HFFc6 (cell line): ENCODE results near the gene SERPINE3. TPM values are rescaled to one million over a fixed set of nuclear protein-coding genes. Genes with fewer than 3 reads are reported as not detected.

Experiments
- DNase-seq: peaks from one replicate; pipeline ENCODE4 v3.0.0-alpha.2; 2018
- H3K27ac Mint-ChIP-seq: 2 replicates; pipeline ENCODE4 v1.8.0; 2020; ENCODE audit warnings: mild to moderate bottlenecking, mixed read lengths
- H3K27me3 Mint-ChIP-seq: 2 replicates; pipeline ENCODE4 v1.8.0; 2021; ENCODE audit warnings: mild to moderate bottlenecking, moderate library complexity, mixed read lengths; ENCODE audit not compliant: insufficient read depth
- H3K36me3 Mint-ChIP-seq: 2 replicates; pipeline ENCODE4 v1.8.0; 2021; ENCODE audit warnings: low read depth, mixed read lengths
- H3K4me1 Mint-ChIP-seq: 2 replicates; pipeline ENCODE4 v1.8.0; 2020; ENCODE audit warnings: low read depth, mixed read lengths
- H3K4me3 Mint-ChIP-seq: 2 replicates; pipeline ENCODE4 v1.8.0; 2020; ENCODE audit warnings: mild to moderate bottlenecking, moderate library complexity, mixed read lengths
- H3K9me3 Mint-ChIP-seq: 2 replicates; pipeline ENCODE4 v1.8.0; 2020; ENCODE audit warnings: mild to moderate bottlenecking, mixed read lengths
- total RNA-seq, 6 experiments: library from RNA; stranded (reverse); fragmentation: NEBNext Ultra II Directional; extraction: Animal tissue kit (Norgen Biotek cat#: 25700); gene quantifications; 2 replicates in 1 of 6; 3 replicates in 5 of 6; pipeline ENCODE4 v1.2.3, GENCODE V29; 2021
- TF ChIP-seq, protein P1 (sequence below): fragments of 200-600 bp; sonication (generic); IDR thresholded peaks from 2 replicates; pipeline ENCODE4 v1.5.0; 2021; ENCODE audit warnings: antibody characterized with exemption, mild to moderate bottlenecking

SERPINE3 gene
- total RNA-seq, 6 experiments from 2014 or later, result not detected

GRCh38 chr13:51303063-51303552 lies 36.4 kb upstream of the SERPINE3 start:
- DNase-seq, result no peak
- no peaks in the 10 kb centered on the region for H3K36me3 Mint-ChIP-seq
- H3K27me3 Mint-ChIP-seq, result peaks cover 18% of the 10 kb centered on the region
- peaks cover 7% of the 10 kb centered on the region; the same call in 1 of the 2 replicates for H3K4me1 Mint-ChIP-seq
- H3K27ac Mint-ChIP-seq, result no peak overlapping the region
- TF ChIP-seq, protein P1, sequence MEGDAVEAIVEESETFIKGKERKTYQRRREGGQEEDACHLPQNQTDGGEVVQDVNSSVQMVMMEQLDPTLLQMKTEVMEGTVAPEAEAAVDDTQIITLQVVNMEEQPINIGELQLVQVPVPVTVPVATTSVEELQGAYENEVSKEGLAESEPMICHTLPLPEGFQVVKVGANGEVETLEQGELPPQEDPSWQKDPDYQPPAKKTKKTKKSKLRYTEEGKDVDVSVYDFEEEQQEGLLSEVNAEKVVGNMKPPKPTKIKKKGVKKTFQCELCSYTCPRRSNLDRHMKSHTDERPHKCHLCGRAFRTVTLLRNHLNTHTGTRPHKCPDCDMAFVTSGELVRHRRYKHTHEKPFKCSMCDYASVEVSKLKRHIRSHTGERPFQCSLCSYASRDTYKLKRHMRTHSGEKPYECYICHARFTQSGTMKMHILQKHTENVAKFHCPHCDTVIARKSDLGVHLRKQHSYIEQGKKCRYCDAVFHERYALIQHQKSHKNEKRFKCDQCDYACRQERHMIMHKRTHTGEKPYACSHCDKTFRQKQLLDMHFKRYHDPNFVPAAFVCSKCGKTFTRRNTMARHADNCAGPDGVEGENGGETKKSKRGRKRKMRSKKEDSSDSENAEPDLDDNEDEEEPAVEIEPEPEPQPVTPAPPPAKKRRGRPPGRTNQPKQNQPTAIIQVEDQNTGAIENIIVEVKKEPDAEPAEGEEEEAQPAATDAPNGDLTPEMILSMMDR, result no peak
- H3K9me3 Mint-ChIP-seq, result no peaks in the 10 kb centered on the region
- no peak overlapping the region for H3K4me3 Mint-ChIP-seq

- Mint-ChIP-seq H3K27me3 (peaks cover 18% of the 10 kb centered on the region), H3K4me3 (no peak overlapping the region), H3K9me3 (no peaks in the 10 kb centered on the region), H3K4me1 (peaks cover 7% of the 10 kb centered on the region; the same call in 1 of the 2 replicates), H3K27ac (no peak overlapping the region), H3K36me3 (no peaks in the 10 kb centered on the region)
- no peak for DNase-seq
- TF ChIP-seq, protein P1, result no peak
Measured at GRCh38 chr13:51303882-51304281, 35.6 kb upstream of the SERPINE3 start.

- Mint-ChIP-seq H3K9me3 (no peaks in the 10 kb centered on the region), H3K27me3 (peaks cover 14% of the 10 kb centered on the region), H3K36me3 (no peaks in the 10 kb centered on the region), H3K4me3 (no peak overlapping the region), H3K4me1 (peaks cover 7% of the 10 kb centered on the region; the same call in 1 of the 2 replicates), H3K27ac (no peak overlapping the region)
- TF ChIP-seq, protein P1, result no peak
- no peak for DNase-seq
Measured at GRCh38 chr13:51305271-51305967, 34.1 kb upstream of the SERPINE3 start.

DNA sequence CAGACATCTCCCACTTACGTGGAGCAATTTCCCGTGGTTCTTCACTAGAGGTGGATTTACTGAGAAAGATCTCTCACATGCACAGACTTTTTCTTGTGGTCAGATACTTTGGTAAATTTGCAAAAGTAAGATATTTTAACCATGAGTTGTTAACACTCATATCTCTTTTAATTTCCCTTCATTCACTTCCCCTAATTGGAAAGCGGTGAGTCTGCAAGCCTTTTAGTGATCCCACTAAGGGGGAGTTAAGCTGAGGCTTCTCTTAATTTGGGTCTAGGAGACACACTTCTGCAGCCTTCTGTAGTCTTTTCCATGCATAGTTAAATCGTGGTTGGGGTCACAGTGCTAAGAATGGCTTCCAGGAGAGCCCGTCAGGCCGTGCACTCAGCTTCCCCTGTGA lies 30.7 kb upstream of the SERPINE3 start:
- TF ChIP-seq, protein P1, result no peak
- no peak for DNase-seq
- H3K27ac Mint-ChIP-seq, result no peak overlapping the region
- peaks cover 7% of the 10 kb centered on the region; the same call in 1 of the 2 replicates for H3K4me1 Mint-ChIP-seq
- peaks cover 7% of the 10 kb centered on the region; the same call in 1 of the 2 replicates for H3K27me3 Mint-ChIP-seq
- no peaks in the 10 kb centered on the region for H3K9me3 Mint-ChIP-seq
- no peaks in the 10 kb centered on the region for H3K36me3 Mint-ChIP-seq
- H3K4me3 Mint-ChIP-seq, result no peak overlapping the region

DNA sequence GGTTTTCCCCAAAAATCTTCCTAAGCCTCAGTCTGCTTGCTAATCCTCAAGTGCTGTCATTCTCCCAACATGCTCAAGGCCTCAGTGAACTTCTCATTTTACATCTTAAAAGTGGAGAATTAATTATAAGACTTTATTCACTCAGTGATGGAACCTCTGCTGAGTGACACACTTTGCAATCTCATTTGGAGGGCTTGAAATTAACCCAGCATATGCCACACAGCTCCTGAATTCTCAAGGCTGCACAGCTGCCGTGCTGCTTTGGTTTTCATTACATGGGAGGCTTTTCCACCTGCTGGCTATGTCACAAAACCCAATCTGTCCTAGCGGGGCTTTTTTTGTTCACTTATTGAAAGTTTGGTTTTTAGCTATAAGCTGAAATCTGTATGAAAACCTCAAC lies 28.3 kb upstream of the SERPINE3 start:
- no peaks in the 10 kb centered on the region for H3K36me3 Mint-ChIP-seq
- H3K4me1 Mint-ChIP-seq, result peaks cover 9% of the 10 kb centered on the region
- TF ChIP-seq, protein P1, result no peak
- DNase-seq, result no peak
- no peak overlapping the region for H3K4me3 Mint-ChIP-seq
- no peaks in the 10 kb centered on the region for H3K9me3 Mint-ChIP-seq
- no peak overlapping the region for H3K27ac Mint-ChIP-seq
- H3K27me3 Mint-ChIP-seq, result peaks cover 7% of the 10 kb centered on the region; the same call in 1 of the 2 replicates
